Forelimb muscle (tissue), 1 donor: ENCODE data around the gene SIRPA. TPM values are rescaled to one million over a fixed set of nuclear protein-coding genes. Genes with fewer than 3 reads are reported as not detected.
A peak's percentile ranks its signal among the peaks of the same experiment; 100 is the strongest.

Experiments used
- DNase-seq: peaks from one replicate; pipeline ENCODE4 v3.0.0-alpha.2; 2013; ENCODE audit warnings: low read depth
- polyA plus RNA-seq: library from polyadenylated mRNA; unstranded; fragments of 120-200 nt; gene quantifications from one replicate; pipeline ENCODE4 v1.2.1, GENCODE V29; 2013; ENCODE audit not compliant: insufficient read length

The SIRPA gene
- 29.2 TPM for polyA plus RNA-seq

DNA sequence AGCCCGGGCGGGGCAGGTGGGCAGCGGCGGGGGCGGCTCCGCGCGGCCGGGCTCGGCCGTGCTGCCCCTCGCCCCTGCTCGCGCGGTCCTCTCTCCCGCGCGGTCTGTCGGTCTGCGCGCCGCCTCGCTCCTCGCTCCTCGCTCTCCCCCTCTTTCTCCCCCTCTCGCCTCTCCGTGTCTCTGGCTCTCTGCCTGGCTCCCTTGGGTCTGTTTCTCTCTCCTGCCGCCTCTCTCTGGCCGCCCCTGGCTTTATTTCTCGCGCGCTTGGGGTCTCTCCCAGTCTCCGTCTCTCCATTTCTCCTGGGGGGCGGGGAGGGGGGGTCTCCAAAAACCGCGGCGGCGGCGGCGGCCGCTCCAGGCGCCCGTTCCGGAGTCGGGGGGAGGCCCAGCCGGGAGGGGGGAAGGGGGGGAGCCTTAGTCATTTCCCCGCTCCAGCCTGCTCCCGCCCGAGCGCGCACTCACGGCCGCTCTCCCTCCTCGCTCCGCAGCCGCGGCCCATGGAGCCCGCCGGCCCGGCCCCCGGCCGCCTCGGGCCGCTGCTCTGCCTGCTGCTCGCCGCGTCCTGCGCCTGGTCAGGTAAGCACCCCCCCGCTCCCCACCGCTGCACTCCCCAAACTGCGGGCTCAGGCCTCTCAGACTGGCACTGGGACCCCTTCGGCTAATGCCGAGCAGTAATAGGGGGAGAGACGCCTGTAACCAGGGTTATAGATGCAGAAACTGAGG, at the start of gene SIRPA:
TSS of gene SIRPA (plus strand) at position 457 of the 723 bp plus-strand sequence. CDS start at position 498, 41 bp downstream.
- DNase-seq = peak; percentile 49

- DNase-seq = no peak
Observed at GRCh38 chr20:1845701-1846100, 49.5 kb upstream of the SIRPA start.

DNA sequence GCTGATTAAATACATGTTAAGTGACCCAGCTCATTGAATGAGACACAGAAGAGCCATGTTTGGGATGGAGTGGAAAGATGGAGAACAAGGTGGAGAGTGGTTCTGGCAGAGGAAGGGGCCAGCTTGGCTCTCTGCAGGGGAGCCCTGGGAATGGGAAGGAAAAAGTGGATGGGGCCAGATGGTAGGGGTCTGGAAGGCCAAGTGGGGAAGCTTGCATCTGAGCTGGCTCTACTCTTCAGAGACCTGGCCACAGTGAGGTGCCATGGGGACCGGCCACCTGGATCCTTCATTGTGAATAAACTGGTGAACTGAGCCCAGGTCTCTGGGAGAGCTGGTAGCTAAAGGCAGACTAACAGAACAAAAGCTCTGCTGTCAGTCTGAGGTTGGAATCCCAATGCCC, 48.9 kb upstream of the SIRPA start:
- no peak for DNase-seq

DNA sequence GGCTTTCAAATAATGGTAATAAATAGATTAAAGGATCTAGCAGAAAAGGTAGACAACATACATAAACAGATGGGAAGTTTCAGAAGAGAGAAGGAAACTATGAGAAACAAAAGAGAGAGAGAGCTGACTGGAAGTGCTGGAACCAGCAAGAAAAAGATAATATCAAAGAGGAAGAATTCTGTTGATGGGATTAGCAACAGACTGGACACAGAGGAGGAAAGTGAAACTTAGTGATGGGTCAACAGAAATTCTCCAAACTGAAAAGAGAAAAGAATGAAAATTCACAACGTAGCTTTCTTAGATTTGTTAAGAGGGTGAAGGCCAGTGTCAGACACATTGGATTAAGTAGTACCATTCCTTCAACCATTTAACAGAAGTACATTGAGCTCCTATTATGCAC, 48.3 kb upstream of the SIRPA start:
- DNase-seq = no peak

DNA sequence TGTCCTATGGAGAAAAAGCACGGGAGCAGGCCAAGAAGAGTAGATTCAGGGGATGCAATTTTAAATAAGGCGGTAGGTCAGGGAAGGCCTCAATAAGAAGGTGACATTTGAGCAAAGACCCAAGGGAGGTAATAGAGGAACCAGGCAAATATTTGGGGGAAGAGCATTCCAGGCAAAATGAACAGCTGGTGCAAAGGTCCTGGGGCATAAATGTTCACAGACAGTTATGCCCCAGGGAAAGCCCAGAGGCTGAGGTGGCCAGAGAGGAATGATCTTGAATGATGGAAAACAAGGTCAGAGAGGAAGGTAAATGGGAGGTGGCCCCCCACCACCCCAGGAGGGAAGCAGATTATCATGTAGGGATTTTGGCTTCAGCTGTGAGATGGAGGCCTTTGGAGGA, 47.4 kb upstream of the SIRPA start:
- DNase-seq = no peak

DNA sequence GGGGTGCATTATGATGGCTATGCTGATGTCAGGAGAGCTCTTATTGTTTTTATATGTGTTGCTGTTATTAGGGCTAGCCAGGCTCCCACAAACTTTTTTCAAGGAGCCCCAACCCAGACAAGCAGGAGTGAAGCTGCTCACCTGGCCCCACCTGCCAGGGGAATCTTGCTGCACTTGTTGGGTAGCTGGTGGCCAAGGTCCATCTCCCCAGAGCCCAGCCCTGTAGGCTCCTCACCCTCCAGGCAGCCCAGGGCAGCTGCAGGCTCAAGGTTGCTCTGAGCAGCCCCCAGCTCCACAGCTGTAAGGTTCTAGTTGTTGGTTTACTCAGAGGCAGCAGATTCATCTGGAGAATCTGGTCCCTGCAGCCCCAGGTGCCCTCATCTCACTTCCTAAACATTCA, 46.8 kb upstream of the SIRPA start:
- no peak for DNase-seq

DNA sequence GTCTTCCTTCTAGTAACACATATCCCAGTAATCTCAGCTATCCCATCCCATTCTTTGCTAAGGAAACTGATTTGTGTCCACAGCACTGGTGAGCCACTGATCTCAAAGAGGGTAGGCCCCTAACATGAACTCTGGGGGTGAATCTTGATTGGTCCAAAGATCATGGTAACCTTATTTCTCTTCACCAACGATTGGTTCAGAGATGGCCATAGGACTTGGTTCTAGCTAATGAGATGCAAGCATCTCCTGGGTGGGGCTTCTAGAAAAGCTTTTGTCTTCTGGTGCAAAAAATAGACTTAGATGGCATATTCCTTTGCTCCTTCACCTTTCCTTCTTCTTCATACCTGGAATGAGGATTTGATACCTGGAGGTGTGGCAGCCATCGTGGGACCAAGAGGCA, 43.8 kb upstream of the SIRPA start:
- DNase-seq = no peak

GRCh38 chr20:1853473-1853872, 41.7 kb upstream of the SIRPA start:
- DNase-seq = no peak

DNA sequence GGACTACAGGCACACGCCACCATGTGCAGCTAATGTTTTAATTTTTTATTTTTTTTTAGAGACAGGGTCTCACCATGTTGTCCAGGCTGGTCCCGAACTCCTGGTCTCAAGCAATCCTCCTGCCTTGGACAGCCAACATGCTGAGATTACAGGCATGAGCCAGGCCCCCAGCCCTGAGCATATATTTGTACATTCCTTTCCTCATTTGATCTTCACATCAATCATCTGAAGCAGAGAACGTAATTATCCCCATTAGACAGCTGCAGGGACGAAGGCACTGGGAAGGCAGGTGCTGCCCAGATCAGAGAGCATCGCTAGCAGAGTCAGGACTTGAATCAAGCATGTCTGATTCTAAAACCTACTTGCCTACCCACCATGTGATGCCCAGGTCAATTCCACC, 41.0 kb upstream of the SIRPA start:
- no peak for DNase-seq

GRCh38 chr20:1855109-1855508, 40.1 kb upstream of the SIRPA start:
- no peak for DNase-seq

DNA sequence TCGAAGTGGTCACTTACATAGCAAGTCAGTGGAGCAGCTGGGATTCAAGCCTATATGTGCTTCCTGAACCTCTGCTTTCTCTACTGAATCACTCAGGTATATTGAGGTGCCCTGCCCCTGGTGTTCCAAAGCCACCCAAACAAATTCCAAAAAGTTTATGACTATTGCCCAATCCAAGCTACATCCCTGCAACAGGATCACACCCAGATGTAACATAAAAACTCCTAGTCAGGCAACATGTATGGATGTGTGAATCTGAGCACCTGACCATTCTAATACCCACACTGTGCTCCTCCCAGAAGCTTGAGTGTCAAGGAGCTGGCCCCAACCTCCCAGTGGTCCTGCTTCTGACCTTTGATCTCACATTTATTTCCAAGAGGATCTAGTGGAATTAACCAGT, 39.5 kb upstream of the SIRPA start:
- DNase-seq = no peak

- DNase-seq = no peak
Observed at GRCh38 chr20:1856424-1856823, 38.8 kb upstream of the SIRPA start.

DNA sequence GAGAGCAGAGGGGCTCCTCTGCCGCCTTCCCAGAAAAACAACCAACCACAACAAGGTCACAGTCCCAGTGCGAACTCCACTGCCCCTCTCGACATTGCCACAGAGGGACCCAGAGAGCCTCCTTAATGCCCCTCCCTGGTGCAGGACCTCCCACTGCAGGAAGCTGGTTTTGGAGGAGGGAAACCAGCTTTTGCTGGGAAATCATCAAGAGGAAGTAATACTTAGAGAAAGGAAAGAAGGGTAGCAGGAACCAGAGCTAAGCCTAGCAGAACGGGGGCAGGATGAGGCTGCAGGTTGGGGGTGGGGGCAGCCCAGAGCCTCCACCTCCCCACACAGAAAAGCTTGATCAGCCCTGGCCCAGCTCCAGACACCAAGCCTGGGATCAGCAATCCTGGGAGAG, 37.7 kb upstream of the SIRPA start:
- no peak for DNase-seq

DNA sequence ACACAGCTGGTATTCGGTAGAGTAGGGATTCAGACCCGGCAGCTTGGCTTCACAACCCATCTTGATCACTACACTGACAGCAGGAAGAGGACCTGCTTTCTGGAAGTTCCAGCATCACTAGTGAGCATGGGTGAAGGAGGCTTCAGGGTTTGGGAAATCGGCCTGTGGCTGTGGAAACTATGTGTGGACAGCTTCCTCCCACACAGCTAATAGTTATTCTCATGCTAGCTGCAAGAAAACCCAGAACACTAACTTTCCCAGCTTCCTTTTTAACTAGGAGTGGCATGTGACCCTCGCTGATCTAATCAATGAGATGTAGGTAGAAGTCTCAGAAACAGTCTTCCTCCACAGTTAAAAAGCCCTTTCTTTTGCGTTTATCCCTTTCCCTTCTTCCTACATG, 36.3 kb upstream of the SIRPA start:
- no peak for DNase-seq

GRCh38 chr20:1860446-1860845, 34.8 kb upstream of the SIRPA start:
- no peak for DNase-seq

DNA sequence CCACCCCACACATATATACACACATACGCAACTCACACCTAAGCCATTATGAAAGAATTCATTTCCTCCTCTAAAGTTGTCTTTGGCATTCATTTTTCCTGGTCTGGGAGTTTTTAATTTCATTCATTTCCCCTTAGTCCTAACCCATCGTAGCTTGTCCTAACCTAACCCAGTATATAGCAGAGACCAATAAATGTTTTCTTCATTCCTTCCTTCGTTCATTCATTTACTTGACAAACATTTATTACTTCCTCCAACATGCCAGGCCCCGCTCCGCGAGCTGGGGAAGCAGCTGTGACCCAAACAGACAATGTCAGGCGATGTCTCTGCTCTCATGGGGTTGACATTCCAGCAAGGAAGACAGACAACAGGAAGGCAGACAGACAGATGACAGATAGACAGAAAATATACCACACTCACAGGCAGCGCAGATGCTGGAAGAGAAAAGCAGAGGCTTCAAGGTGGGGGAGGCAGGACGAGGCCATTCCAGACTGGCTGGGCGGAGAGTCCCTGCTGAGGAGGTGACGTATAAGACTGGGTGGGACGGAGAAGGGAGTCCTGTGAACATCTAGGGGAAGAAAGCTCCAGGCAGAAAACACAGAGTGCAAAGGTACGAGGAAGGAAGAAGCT, 33.7 kb upstream of the SIRPA start:
- no peak for DNase-seq

GRCh38 chr20:1861996-1862662, 33.1 kb upstream of the SIRPA start:
- DNase-seq = no peak

- DNase-seq = no peak
Observed at GRCh38 chr20:1862663-1863053, 32.5 kb upstream of the SIRPA start.

DNA sequence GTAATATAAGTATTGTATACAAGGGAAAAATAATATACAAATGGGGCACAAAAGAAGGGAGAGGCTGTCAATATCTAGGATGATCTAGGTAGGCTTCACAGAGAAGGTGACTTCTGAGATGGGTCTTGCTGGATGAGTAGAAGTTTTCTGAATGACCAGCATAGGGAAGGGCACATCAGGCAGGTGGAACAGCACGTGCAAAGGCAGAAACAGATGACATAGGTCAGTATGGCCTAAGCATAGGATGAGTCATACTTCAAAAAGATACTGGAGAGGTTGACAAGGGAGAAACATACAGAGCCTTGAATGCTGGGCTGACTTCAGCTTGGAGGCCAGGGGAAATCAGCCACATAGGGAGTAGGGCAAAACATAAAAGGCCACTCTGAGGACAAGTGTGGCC, 31.9 kb upstream of the SIRPA start:
- DNase-seq = no peak

DNA sequence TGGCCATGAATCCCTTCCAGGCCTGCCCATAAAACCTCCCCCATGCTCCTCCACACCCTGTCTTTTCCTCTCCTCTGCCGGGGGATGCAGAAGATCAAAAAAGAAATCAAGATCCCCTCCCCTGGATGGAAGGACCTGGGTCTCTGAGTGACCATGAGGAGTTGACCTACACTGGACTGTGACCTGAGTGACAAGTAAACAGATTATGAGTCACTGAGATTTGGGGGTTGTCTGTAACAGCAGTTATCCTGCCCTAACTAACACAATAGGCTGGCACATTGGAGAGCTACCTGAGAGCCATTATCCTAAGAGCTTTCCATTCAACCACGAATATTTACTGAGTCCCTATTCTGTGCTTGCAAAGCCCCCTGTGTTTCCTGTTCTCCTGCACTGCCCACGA, 28.4 kb upstream of the SIRPA start:
- no peak for DNase-seq

DNA sequence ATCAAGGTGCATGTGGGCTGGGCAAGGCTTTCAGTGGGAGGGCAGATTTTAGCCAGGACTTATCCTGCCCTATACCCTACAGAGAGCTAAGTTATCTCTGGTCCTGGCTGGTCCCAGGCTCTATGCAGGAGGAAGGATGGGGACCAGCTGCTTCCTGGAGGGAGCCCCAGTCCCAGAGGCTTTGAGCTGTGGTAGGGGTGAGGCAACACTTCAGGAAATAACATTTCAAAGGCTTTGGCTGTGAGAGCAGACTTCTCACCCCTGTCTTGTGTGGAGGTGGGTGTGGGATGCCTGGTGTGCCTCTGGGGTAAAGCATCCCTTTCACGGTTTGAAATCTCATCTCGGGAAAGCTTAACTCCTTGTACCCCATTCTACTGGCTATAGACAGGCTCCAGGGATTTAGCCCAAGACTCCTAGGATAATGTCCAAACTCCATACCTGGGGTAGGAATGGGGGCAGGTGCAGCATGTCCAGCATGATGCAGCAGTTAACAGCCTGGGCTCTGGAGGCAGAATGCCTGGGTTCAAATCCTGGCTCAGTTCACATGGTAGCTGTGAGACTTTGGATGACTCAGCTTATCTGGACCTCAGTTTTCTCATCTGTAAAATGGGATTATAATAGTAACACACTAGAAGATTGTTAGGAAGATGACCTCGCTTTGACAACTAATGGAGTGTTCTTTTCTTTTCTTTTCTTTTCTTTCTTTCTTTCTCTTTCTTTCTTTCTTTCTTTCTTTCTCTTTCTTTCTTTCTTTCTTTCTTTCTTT, 27.5 kb upstream of the SIRPA start:
- no peak for DNase-seq

- no peak for DNase-seq
Observed at GRCh38 chr20:1868856-1869255, 26.4 kb upstream of the SIRPA start.
